ENCODE data around the gene MAPKAP1.

DNA sequence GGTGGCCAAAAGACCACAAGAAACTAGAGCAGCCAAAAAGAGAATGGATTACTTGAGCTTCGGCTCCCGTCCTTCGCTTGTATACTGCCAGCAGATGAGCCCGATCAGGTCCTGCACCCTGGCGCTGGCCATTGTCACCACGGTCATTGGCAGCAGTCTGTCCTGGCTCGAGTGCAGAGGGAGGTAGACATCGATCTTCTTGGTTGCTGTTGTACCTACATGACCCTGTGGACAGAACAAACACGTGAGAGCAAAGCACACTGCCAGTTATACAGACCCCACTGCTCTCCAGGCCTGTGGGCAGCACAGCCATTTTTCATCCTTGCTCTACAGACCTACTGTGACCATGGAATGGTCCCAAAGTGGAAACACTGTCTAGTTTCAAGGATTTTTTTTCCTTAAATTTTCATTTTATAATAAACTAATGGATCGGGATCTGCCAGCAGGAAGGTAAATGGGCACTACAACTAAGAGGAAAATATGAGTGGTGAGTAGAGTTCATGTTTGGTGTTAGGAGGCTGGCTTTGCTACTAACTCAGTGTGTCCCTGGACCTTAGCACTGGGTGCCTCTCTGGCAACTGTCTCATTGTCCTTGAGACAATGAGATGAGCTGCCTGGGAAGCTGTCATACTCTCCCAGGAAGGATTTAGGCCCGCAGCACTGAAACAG lies 121.4 kb downstream of the MAPKAP1 start:
- TF ChIP-seq, protein P1, sequence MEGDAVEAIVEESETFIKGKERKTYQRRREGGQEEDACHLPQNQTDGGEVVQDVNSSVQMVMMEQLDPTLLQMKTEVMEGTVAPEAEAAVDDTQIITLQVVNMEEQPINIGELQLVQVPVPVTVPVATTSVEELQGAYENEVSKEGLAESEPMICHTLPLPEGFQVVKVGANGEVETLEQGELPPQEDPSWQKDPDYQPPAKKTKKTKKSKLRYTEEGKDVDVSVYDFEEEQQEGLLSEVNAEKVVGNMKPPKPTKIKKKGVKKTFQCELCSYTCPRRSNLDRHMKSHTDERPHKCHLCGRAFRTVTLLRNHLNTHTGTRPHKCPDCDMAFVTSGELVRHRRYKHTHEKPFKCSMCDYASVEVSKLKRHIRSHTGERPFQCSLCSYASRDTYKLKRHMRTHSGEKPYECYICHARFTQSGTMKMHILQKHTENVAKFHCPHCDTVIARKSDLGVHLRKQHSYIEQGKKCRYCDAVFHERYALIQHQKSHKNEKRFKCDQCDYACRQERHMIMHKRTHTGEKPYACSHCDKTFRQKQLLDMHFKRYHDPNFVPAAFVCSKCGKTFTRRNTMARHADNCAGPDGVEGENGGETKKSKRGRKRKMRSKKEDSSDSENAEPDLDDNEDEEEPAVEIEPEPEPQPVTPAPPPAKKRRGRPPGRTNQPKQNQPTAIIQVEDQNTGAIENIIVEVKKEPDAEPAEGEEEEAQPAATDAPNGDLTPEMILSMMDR (IDR thresholded peaks at IDR 0.05; ENCODE audit: insufficient read depth, low read length), result no peak
- no peak for TF ChIP-seq POLR2AphosphoS5 (IDR thresholded peaks at IDR 0.05; ENCODE audit: low read depth)
- TF ChIP-seq, protein P2, sequence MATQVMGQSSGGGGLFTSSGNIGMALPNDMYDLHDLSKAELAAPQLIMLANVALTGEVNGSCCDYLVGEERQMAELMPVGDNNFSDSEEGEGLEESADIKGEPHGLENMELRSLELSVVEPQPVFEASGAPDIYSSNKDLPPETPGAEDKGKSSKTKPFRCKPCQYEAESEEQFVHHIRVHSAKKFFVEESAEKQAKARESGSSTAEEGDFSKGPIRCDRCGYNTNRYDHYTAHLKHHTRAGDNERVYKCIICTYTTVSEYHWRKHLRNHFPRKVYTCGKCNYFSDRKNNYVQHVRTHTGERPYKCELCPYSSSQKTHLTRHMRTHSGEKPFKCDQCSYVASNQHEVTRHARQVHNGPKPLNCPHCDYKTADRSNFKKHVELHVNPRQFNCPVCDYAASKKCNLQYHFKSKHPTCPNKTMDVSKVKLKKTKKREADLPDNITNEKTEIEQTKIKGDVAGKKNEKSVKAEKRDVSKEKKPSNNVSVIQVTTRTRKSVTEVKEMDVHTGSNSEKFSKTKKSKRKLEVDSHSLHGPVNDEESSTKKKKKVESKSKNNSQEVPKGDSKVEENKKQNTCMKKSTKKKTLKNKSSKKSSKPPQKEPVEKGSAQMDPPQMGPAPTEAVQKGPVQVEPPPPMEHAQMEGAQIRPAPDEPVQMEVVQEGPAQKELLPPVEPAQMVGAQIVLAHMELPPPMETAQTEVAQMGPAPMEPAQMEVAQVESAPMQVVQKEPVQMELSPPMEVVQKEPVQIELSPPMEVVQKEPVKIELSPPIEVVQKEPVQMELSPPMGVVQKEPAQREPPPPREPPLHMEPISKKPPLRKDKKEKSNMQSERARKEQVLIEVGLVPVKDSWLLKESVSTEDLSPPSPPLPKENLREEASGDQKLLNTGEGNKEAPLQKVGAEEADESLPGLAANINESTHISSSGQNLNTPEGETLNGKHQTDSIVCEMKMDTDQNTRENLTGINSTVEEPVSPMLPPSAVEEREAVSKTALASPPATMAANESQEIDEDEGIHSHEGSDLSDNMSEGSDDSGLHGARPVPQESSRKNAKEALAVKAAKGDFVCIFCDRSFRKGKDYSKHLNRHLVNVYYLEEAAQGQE (IDR thresholded peaks at IDR 0.05; ENCODE audit: insufficient replicate concordance, low read depth), result no peak

All from HL-60 (cell line).